ENCODE measurements around the gene ZNF460. TPM values are rescaled to one million over a fixed set of nuclear protein-coding genes. Genes with fewer than 3 reads are reported as not detected.

The ZNF460 gene
- total and polyA plus RNA-seq, 10 of the 15 experiments (the other 5 are each of a cell fraction or from before 2014, with no cell fraction given), result 0.15 to 43.0 (median 8.7) TPM

DNA sequence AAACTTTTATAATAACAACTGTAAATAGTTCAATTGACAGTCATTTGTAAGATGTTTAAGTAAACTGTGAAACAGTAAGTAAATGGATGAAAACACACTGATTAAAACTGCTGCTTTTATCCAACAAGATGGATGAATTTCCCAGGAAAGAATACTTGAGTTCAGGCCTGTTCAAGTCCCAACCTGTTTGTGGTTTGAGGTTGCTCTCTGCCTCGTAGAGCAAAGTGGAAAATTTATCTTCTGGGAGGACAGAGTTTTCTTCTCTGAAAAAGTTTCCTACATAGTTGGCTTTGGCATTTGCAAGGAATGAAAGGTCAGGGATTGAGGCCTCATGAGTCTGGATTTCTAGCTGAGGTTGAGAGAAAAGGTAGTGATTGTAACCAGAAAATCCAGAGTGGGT lies 24.8 kb downstream of the ZNF460 start:
- FAIRE-seq (no peak), DNase-seq (ENCODE audit: low read depth, low spot score) (no peak), ATAC-seq (no peak)
- no TSS peak for BruUV-seq (replicated peaks)
- Histone ChIP-seq H3K9me3 (replicated peaks; ENCODE audit: control insufficient read depth, insufficient read depth, low read length) (no peaks in the 10 kb centered on the region), H3K4me3 (no peak overlapping the region), H2AFZ (ENCODE audit: control insufficient read depth, low read depth, low read length) (no peak overlapping the region), H4K20me1 (ENCODE audit: control insufficient read depth, insufficient read depth) (no peaks in the 10 kb centered on the region), H3K79me2 (ENCODE audit: control insufficient read depth, insufficient read depth, low read length) (peaks cover 3% of the 10 kb centered on the region), H3K27me3 (replicated peaks in 1 of 2; ENCODE audit: control insufficient read depth in 2 of 2, insufficient read depth in 2 of 2, low read length in 1 of 2) (no peaks in the 10 kb centered on the region), H3K4me1 (ENCODE audit: control insufficient read depth, insufficient read depth, low read length) (no peaks in the 10 kb centered on the region), H3K9ac (ENCODE audit: control insufficient read depth, insufficient read depth, low read length) (no peak overlapping the region), H3K27ac (ENCODE audit: control insufficient read depth, insufficient read depth) (no peak overlapping the region), H3K36me3 (ENCODE audit: control insufficient read depth in 2 of 2, insufficient read depth in 2 of 2, low read length in 1 of 2) (peaks cover 5 to 16% of the 10 kb centered on the region in 2 experiments), H3K4me2 (ENCODE audit: control insufficient read depth, insufficient read depth) (no peak overlapping the region)
- in situ Hi-C loops (cut with MboI), result no loop called here
- intact Hi-C loops (cut with micrococcal nuclease; ENCODE audit: unreplicated experiment), result no loop called here
- WGBS (ENCODE audit: insufficient coverage, insufficient replicate concordance, low lambda C conversion rate, missing lambda C conversion rate), result 33% methylated on average over 1 of the region's 1 CpG
- ChIA-PET RAD21 (ENCODE audit: unreplicated experiment) (no interaction called here), SMC1A (ENCODE audit: uncharacterized antibody, unreplicated experiment) (no interaction called here), POLR2A (interaction anchor here (0.7 kb wide), 1 partner anchor 471 kb away, joined by 3 read pairs; no protein-coding TSS in a partner anchor), CTCF (interaction anchor here (0.6 kb wide), 1 partner anchor 16 kb away, joined by 5 read pairs; no protein-coding TSS in a partner anchor)
- TF ChIP-seq E2F4 (IDR thresholded peaks at IDR 0.05; ENCODE audit: low read depth, low read length) (no peak), PAX5 (IDR thresholded peaks at IDR 0.05; ENCODE audit: borderline replicate concordance, low read depth, low read length) (no peak), CREB1 (IDR thresholded peaks at IDR 0.05; ENCODE audit: low read depth) (no peak), ZBTB11 (CRISPR knock-in tag; IDR thresholded peaks at IDR 0.05) (no peak), ZBED1 (IDR thresholded peaks at IDR 0.05; ENCODE audit: borderline replicate concordance) (no peak), SUPT20H (IDR thresholded peaks at IDR 0.05; ENCODE audit: borderline replicate concordance, control insufficient read depth, low read depth, low read length) (no peak), HDAC6 (IDR thresholded peaks at IDR 0.05; ENCODE audit: unreplicated experiment) (no peak), POLR2AphosphoS5 (IDR thresholded peaks at IDR 0.05; ENCODE audit: low read length) (no peak), SKIL (IDR thresholded peaks at IDR 0.05; ENCODE audit: low read depth, poor library complexity, severe bottlenecking) (no peak), NFIC (IDR thresholded peaks at IDR 0.05; ENCODE audit: low read depth, low read length) (no peak), CHD2 (IDR thresholded peaks at IDR 0.05; ENCODE audit: borderline replicate concordance, low read depth, low read length) (no peak), ZNF687 (IDR thresholded peaks at IDR 0.05) (no peak), GABPA (IDR thresholded peaks at IDR 0.05; ENCODE audit: low read depth) (no peak), RAD21 (IDR thresholded peaks at IDR 0.05; ENCODE audit: insufficient read depth, low read depth, low read length) (no peak)
